Ramos (cell line): ENCODE data around the gene AGO3.
"Not testable (repeated sequence)": the region's sequence is repeated elsewhere in the genome, so short reads cannot be mapped to it uniquely, and the experiment has no call there.

Experiments used
- in situ Hi-C: fragments of 300-500 bp; cut with MboI; formaldehyde crosslinking; loops from one replicate; pipeline ENCODE4 v1.14.3; 2022; ENCODE audit warnings: low sequenced_read_pairs; ENCODE audit not compliant: unreplicated experiment

Gene AGO3

DNA sequence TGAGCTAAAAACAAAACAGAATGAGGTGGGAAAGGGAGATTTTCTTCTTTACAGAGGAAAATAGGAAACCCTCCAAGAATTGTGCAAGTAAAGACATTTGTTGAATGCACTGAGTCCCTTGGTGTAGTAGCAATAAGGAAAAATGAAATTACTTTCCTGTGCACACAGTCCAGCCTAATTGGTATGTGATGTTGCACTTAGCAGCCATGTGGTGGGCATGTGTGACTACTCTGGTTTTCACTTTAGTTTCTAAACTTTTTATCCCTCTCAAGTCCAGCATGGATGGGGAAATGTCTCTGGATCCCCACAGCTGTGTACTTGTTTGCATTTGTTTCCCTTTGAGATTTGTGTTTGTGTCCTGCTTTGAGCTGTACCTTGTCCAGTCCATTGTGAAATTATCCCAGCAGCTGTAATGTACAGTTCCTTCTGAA lies 7.1 kb upstream of the AGO3 start:
- in situ Hi-C loops: no loop called here

DNA sequence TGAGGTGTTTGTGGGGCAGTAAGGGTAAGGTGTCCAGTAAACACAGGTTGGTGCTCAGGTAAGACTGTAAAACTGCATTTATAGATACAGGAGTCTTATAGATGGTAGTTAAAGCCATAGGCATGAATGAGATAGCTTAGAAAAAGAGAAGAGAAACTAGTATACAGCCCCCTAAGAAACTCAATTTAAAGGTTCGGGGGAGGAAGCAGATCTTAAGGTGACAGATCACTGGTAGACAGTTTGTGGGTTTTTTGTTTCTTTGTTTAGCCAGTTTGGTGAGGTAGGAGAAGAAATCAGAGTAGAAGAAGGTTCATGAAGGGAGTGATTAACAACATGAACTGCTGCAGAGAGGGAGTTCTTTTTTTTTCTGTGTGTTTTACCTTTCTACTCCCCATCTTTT lies 6.1 kb upstream of the AGO3 start:
- in situ Hi-C loops: no loop called here

DNA sequence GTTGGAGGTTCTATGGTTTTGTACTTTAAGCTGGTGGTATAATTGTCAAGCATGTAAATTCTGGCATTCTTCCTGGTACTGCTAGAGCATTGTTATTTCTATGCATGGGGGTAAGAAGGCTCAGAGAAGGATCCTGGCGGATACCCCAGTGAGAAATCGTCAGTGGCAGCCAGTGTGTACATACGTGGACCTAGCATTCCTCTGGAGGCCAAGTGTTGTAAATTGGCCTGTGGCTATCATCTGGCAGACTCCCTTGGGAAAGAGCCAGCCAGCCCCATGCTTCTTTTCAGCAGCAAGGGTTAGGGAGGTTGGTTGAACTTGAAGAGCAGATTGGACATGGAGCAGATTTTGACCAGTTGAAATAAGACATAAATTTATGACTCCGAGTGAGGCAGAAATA lies 5.2 kb upstream of the AGO3 start:
- in situ Hi-C loops: no loop called here

DNA sequence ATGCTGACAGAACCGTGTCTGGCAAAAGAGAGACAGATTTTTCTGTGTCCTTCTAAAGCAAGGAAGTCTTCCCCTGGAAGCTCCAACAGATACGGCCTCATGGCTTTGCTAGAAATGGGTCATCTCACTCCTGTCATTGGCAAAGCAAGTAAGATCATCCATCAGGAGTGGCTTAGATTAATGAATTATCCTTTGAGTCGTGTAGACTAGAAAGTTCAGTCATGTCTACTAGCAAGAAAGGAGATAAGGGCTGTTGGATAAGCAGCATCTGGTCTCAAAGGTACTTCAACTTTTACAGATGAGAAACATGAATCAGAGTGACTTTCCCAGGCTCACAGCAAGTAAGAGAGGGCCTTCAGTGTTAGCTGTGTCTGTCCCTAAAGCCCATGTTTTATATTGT lies 3.4 kb upstream of the AGO3 start:
- in situ Hi-C loops: no loop called here

DNA sequence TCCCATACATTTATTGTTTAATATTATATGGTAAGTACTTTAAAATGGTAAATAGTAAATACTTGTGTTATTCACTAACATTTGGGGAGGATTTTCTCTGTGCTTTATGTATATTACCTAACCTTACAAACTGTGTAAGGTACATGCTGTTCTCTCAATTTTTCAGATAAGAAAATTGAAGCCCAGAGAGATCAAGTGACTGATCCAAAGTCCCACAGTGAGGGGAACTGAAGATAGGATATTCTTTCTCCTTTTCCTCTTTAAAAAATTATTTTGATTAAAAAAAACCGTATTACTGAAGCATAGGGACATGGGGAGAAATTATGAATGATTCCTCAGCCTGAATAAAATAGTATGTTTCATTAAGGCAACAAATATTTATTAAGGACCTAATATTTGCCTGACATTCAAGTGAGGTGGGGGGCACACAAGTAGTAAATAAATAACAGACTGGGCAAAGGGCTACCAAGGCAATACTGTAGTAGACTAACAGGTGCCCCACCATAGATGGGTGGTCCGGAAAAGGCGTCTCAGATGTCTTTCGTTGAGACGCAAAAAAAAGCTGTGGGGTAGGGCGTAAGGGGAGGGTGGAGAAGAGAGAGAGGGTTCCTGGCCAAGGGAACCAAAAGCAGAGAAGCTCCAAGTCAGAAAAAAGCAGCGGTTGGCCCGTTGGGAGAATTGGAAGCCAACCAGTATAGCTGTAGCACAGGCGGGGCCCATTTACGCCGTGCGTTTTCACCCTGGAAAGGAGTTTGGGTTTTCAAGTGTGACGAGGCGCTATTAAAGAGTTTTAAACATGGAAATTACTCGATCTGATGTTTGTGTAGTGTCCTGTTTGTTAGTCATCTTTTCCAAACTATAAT lies 944 bp upstream of the AGO3 start:
- in situ Hi-C loops: no loop called here

DNA sequence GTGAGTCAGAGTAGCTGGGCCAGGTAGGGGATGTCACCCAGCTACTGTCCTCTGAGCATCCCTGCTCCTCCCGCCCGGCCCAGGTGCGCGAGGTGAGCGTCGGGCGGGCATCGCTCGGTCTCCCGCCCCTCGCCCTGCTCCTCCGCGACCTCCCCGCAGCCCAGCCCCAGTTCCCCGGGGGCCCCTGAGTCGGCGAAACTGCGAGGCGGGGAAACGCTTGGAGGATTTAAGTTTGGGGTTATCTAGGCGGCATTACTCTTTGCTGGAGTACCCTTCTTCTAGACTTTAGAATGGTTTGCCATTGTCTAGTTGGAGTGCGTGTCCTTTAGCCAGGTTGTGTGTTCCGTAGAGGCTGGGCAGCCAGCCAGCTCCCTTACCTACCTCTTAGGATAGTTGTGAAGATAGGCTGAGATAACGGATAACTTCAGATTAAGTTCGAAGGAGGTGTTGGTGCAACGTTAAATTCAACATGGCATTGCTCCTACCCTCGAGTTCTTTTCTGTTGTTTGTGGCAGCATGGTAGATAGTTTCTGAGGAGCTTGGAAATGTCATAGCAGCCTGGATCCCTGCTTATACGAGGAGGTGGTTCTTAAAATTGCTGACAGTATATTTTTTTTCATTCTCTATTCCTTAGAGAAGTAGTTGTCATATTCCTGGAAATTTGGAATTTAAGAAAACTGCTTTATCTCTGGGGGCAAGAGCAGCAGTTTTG lies 697 bp downstream of the AGO3 start:
- in situ Hi-C loops: no loop called here

DNA sequence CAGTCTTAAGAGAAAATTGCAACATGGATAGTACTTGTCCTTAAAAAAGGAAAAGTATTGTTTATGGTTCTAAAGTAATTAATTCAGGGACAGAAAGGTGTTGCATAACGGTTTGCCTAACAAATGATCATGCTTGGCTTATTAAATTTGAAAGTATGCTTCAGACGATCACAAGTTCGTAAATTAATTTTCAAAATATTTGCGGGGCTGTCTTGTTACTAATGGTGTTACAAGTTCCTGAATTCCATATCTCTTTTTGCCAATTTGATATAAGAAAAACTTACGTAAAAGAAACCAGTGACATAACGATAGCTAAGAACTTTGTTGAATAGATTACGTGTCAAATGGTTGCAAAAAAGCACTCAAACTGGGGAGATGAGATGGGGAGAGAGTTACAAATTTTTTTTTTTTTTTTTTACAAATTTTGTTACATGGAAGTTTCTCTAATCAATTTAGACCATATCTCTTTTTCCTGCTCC lies 1.3 kb downstream of the AGO3 start:
- in situ Hi-C loops: no loop called here

DNA sequence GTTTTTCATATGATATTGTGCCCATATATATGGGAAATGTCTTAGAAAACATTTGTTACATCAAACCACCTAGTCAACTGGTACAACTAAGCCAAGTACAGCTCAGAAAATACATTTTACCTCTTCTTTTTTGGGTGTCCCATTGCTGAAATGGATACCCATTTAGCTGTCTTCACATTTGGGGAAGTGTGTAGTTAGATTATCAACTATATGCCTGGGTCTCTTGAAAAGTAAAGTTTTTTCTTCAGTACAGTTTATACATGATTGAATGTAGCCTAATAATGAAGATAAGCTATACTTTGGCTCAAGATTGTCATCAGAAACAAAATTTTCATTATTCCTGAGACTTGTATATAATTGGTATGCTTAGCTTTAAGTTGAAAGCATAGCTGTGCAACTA lies 2.0 kb downstream of the AGO3 start:
- in situ Hi-C loops: no loop called here

DNA sequence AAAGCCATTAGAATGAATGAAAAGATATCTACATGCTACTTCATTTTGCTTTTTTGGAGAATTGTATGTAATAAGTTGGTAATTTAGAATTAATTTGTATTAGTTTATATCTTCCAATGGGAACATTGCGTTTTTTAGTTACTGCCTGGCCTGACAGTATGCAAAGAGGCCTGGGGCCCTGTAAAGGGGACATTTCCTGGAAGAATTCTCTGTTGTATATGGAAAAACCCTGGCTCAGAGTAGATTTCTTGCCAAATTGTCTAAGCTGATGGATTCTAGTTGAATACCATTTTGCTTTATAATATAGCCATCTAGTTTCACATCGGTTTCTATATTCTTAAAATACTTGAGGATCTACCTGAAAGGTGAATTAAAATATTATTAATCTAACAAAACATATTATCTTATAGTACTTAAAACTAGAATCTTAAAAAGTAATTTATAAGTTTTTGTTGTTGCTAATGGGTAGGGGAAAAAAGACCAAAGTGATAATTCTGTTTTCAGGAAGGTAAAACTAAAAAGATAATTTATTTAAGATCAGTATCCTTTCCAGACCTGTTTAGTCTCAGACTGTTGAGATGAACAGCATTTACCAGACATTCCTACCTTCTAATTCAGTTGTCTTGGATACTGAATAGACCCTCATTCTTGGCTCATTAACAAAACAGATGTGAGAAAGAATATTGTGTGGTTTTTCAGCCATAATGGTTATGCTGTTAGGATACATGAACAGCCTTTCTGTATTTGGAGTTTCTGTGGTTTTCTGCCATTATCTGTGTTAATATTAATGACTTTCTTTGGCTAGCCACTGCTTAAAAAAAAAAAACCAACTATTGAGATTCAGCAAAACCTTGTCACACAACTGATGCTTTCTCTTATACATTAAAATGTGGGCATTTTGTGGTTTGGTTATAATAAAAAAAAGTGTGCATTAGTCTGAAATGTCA lies 4.8 kb downstream of the AGO3 start:
- in situ Hi-C loops: no loop called here

DNA sequence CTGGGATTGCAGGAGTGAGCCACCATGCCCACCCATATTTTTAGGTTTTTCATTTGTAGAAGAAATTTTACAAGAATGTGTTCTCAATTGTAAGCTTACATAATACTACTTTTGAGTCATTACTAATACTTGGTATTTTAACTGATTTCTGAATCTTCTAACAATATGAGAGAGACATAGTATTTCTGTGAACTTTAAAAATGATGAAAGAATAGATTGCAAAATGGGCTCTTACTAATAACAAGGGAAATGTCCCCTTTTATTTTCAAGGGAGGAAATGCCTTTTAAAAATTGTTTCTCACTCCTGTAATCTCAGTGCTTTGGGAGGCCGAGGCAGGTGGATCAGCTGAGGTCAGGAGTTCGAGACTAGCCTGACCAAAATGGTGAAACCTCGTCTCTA lies 5.9 kb downstream of the AGO3 start:
- in situ Hi-C loops: no loop called here

DNA sequence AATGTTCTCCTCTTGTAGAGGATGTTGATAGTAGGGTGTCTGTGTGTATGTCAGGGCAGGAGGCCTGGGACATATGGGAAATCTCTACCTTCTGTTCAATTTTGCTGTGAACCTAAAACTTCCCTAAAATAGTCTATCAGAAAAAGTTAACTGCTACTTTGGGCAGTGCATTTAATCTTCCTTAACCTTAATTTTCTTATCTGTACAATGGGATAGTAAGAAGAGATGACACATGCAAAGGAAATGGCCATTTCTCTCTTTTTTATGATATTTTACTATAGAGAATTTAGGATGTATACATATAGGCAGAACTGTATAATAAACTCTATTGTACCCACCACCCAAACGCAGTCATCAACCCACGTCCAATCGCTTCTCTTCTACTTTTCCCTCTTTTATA lies 8.6 kb downstream of the AGO3 start:
- in situ Hi-C loops: no loop called here

DNA sequence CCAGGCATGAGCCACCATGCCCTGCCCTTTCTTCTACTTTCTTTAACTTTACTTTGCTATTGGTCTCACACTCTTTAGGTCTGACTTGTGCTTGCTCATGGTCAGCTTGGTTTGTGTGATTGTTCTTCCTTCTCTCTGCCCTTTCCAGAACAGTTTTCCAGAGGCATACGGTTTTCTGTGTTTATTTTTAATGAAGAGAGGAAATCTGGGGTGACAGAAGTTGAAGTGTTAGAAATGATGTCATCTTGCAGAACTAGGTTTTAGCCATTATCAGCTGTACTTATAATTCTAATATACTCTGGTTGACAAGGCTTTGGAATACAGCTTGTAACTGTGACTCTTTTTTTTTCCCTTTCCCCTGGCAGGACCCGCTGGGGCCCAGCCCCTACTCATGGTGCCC lies 14.4 kb downstream of the AGO3 start:
- in situ Hi-C loops: no loop called here

DNA sequence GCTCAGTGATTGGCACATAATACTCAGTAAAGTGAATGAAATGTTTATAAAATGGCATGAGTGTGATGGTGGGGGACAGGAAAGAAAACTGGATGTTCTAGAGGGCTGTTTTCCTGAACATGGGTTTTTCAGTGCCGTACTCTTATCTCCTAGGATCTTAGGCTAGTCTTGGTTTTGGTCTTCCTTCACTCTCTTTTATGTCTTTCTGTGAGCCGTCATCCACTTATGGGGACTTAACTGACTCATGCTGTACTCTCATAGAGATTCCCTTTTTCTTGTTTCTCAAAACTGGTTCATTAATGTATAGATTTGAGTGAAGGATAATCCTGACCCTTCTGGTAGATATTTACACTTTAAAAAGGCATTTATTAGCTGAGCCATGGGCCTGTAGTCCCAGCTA lies 16.6 kb downstream of the AGO3 start:
- in situ Hi-C loops: no loop called here

DNA sequence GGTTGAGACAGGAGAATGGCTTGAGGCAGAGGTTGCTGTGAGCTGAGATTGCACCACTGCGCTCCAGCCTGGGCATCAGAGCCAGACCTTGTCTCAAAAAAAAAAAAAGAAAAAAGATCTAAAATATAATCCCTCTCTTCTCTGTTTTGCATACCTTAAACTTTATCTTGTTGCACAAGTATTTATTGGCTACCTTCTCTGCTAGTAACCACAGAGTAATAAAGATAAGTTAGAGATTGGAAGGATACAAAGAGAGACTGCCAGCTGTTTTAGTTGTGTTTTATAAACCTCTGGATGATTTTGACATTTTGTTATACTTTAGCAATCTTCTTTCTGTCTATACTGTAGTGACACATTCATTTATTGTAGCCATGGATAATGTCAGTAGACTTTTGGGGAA lies 27.7 kb downstream of the AGO3 start:
- in situ Hi-C loops: no loop called here

DNA sequence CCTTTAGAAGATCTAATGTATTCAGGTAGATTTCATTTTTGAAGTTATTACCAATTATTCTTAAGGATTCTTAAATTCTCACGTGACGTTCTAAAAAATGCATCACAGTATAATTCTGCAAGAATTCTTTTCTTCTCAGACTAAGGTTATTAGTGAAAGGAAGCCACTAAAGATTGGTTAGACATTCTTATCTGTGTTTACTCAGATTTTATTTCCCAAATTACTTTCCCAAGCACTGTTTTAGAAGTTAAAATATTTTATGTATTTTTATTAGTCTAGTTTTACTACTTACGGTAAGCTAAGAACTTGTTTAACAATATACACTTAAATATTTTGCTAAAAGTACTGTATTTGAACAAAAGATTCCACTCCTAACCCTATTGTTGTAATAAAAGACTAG lies 28.4 kb downstream of the AGO3 start:
- in situ Hi-C loops: no loop called here

DNA sequence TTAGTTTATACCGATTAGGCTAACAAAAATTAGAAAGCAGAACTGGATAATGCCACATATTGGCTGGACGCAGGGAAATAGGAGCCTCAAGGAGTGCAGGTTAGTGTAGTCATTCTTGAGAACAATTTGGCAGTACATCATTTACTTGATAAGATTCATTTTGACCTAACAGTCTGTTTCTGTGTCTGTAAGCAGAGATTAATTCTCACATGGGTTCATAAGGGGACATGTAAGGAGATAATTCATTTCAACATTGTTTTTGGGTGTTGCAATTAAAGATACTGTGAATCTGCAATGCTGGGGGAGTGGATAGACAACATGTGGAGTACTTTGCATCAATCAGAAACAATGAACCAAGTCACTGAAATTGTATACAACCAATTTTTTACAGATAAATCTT lies 32.0 kb downstream of the AGO3 start:
- in situ Hi-C loops: no loop called here

DNA sequence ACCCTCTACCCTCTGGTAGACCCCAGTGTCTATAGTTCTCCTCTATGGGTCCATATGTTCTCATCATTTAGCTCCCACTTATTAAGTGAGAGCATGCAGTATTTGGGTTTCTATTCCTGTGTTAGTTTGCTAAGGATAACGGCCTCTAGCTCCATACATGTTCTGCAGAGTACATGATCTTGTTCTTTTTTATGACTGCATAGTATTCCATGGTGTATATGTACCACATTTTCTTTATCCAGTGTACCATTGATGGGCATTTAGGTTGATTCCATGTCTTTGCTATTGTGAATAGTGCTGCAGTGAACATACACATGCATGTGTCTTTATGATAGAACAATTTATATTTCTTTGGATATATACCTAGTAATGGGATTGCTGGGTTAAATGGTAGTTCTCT lies 33.4 kb downstream of the AGO3 start:
- in situ Hi-C loops: not testable (repeated sequence)

DNA sequence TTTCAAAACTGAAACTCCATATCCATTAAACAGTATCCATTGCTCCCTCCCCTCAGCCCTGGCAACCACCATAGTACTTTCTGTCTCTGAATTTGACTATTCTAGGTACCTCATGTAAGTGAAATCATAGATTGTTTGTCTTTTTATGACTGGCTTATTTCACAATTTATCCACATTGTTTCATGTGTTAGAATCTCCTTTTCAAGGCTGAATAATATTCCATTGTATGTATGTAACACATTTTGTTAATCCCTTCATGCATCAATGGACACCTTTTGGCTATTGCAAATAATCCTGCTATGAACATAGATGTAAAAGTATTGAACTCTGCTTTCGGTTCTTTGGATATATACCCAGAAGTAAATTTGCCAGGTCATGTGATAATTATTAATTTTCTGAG lies 37.5 kb downstream of the AGO3 start:
- in situ Hi-C loops: no loop called here

DNA sequence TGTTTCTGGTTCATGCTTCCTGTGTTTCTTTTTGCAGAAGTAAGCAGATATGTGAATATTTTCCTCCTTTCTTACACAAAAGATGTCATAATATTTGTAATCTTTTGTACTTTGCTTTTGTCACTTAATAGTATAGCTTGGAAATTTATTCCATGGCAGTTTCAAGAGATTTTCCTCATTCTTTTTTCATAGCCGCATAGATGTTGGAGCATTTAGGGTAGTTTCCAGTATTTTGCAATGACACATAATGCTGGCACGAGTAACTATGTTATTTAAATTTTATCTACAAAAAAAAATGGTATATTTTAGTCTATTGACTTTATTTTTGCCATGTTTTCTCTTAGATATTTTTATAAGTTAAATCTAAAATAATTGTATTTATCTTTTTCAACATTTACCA lies 40.7 kb downstream of the AGO3 start:
- in situ Hi-C loops: no loop called here

DNA sequence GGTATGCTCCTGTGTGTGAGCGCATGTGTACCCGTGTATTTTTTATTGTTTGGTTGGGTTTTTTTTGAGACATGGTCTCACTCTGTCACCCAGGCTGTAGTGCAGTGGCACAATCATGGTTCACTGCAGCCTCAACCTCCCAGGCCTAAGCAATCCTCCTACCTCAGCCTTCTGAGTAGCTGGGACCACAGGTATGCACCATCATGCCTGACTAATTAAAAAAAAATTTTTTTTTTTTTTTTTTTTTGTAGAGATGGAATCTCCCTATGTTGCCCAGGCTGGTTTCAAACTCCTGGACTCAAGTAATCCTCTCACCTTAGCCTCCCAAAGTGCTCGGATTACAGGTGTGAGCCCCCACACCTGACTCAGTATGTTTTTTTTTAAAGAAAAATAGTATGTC lies 41.7 kb downstream of the AGO3 start:
- in situ Hi-C loops: not testable (repeated sequence)

DNA sequence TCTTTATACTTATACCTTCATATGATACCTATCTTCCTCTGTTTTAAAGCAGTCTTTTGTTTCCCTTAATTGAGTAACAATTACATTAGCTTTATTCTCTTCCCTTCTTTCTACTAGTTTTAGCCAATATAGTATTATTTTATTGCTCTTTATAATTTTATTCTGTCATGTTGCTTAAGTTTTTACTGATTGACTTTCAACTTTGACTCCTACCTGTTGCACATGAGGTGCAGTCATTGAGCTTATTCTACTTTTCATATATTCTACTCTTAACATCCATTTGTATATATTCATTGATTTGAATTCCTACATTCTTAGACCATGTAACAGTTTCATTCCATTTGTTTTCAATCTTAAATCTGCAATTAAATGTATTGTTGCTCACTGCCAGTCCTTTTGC lies 49.2 kb downstream of the AGO3 start:
- in situ Hi-C loops: no loop called here
